GOT3 (cell line): Measurements from ENCODE around the gene HAO1.
"Not testable (repeated sequence)": the region's sequence is repeated elsewhere in the genome, so short reads cannot be mapped to it uniquely, and the experiment has no call there.

Experiments used
- DNase-seq: peaks from one replicate; lab custom pipeline; 2025; ENCODE audit warnings: mixed read lengths; lab: John Stamatoyannopoulos, UW

Gene HAO1

GRCh38 chr20:7855545-7855944 lies 84.7 kb downstream of the HAO1 start:
- no peak for DNase-seq

- no peak for DNase-seq
Measured at GRCh38 chr20:7853493-7853892, 86.8 kb downstream of the HAO1 start.

- DNase-seq = no peak
Measured at GRCh38 chr20:7850775-7851490, 89.3 kb downstream of the HAO1 start.

- DNase-seq = no peak
Measured at GRCh38 chr20:7849675-7850074, 90.6 kb downstream of the HAO1 start.

GRCh38 chr20:7848351-7848750 lies 91.9 kb downstream of the HAO1 start:
- DNase-seq = no peak

GRCh38 chr20:7843613-7844012 lies 96.6 kb downstream of the HAO1 start:
- no peak for DNase-seq

- DNase-seq = no peak
Measured at GRCh38 chr20:7841971-7842310, 98.3 kb downstream of the HAO1 start.

- no peak for DNase-seq
Measured at GRCh38 chr20:7841291-7841970, 98.8 kb downstream of the HAO1 start.

GRCh38 chr20:7836076-7836475 lies 104.2 kb downstream of the HAO1 start:
- no peak for DNase-seq

GRCh38 chr20:7834441-7834840 lies 105.8 kb downstream of the HAO1 start:
- not testable (repeated sequence) for DNase-seq
